GM12874 (cell line): ENCODE measurements around the gene GNAL.

Experiments
- TF ChIP-seq, protein P1 (sequence below): IDR thresholded peaks from 2 replicates; pipeline ENCODE4 v1.5.1; 2011; ENCODE audit warnings: low read depth, mild to moderate bottlenecking, control low read depth, low read length, moderate library complexity; ENCODE audit not compliant: insufficient read depth

The GNAL gene

DNA sequence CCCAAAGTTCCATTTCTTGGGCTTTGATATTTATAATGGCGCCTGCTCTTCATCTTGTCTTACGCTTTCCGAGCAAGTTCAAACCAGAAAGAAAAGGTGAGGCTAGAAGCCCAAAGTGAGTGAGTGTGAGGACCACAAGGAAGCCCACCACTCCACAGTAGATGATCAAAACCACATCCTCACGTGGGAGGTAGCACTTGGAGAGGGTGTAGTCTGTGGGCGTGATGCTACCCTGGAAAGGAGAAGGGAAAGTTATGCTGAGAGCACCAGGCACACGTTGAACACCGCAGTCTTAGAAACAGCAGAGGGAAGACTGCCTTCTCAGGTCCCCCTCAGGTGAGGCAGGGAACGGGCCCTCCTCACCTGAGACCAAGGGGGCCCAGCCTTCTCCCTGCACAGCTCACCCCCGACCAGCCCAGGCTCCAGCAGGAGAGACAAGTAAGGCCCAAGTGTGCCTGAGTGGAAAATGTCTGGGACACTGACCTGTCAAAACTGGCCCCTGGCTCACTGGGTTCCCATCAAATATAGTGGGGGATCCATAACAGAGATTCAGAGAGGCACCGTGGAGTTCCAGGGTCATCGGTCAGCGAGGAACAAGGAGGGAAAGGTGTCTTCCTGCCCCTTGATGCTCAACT is 195.4 kb downstream of the GNAL start:
- TF ChIP-seq, protein P1, sequence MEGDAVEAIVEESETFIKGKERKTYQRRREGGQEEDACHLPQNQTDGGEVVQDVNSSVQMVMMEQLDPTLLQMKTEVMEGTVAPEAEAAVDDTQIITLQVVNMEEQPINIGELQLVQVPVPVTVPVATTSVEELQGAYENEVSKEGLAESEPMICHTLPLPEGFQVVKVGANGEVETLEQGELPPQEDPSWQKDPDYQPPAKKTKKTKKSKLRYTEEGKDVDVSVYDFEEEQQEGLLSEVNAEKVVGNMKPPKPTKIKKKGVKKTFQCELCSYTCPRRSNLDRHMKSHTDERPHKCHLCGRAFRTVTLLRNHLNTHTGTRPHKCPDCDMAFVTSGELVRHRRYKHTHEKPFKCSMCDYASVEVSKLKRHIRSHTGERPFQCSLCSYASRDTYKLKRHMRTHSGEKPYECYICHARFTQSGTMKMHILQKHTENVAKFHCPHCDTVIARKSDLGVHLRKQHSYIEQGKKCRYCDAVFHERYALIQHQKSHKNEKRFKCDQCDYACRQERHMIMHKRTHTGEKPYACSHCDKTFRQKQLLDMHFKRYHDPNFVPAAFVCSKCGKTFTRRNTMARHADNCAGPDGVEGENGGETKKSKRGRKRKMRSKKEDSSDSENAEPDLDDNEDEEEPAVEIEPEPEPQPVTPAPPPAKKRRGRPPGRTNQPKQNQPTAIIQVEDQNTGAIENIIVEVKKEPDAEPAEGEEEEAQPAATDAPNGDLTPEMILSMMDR, result no peak

DNA sequence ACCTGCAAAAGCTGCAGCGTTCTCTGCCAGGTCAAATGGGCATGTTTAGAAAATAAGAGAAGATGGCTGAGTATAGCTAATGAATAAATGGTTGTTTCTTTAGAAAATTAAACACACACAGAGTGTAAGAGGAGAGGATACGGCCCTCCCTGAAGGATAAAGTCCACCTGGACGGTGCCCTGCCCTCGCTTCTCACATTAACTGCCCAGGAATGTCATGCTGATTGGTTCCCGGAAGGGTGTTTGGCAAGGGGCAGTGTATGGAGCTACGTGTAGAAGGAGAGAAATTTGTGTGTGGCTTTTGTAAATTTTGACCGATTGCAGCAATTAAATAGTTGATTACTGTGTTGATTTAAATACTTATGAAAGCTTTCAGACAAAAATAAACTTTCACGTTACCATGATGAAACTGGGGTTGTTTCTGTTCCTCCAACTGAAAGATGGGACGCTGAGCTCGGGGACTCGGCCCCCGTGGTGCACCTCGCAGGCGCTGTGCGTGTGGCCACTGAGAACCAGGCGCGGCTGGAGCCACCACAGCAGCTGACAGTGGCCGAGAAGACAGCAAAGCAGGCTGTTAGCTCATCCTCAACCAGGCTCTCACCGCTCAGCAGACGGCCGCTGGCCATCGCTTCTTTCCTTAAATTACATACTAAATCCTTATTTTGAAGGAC is 196.3 kb downstream of the GNAL start:
- TF ChIP-seq, protein P1, result no peak

GRCh38 chr18:11886577-11887110 is 197.6 kb downstream of the GNAL start:
- TF ChIP-seq, protein P1, result no peak

DNA sequence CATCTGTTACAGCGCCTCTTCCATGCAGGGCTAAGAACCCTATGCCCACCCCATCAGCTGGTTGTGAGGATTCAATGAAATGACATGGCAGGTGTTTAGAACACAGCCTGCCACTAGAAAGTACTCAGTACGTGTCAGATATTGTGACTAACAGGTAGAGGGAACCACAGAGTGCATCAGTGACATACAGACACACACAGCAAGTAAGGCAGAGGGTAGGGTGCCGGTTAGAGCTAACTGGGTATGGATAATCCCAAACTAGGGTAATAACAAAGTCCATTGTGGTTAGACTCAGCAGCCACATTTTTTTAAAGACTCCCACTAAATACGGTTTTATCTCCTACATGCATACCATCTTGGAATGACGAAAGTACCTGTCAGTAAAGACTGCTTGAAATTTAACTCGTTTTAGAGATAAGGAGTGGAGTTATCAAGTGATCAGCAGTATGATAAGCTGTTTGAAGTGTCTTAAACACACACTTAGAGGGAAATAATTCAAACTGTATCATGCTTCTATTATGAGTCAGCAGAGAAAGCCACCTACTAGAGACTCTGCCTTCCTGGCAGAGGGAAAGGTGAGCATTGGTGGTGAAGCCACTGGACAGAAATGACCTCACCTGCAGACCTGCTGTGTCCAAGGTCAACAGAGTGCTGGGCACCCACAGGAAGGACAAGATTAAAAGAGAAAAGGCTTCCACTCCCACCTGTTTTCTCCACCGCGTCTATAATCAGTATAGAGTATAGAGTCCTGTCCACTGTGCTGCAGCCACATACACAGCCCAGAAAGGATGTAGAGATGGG is 198.5 kb downstream of the GNAL start:
- TF ChIP-seq, protein P1, result no peak

GRCh38 chr18:11888726-11889125 is 199.7 kb downstream of the GNAL start:
- TF ChIP-seq, protein P1, result no peak

GRCh38 chr18:11889284-11889683 is 200.2 kb downstream of the GNAL start:
- TF ChIP-seq, protein P1, result no peak

GRCh38 chr18:11891737-11892136 is 202.7 kb downstream of the GNAL start:
- TF ChIP-seq, protein P1, result no peak
